Measurements from ENCODE around the gene AIRE. TPM values are rescaled to one million over a fixed set of nuclear protein-coding genes. Genes with fewer than 3 reads are reported as not detected.

AIRE gene
- total RNA-seq, 1 experiment from 2014 or later, result not detected

- peak; percentile 52 for DNase-seq (ENCODE audit: low spot score)
Measured at GRCh38 chr21:44304877-44305293, 19.2 kb downstream of the AIRE start.

- DNase-seq (ENCODE audit: low spot score), result no peak
Measured at GRCh38 chr21:44305691-44306090, 20.0 kb downstream of the AIRE start.

GRCh38 chr21:44306936-44307704, 21.4 kb downstream of the AIRE start:
- DNase-seq (ENCODE audit: low spot score), result no peak

DNA sequence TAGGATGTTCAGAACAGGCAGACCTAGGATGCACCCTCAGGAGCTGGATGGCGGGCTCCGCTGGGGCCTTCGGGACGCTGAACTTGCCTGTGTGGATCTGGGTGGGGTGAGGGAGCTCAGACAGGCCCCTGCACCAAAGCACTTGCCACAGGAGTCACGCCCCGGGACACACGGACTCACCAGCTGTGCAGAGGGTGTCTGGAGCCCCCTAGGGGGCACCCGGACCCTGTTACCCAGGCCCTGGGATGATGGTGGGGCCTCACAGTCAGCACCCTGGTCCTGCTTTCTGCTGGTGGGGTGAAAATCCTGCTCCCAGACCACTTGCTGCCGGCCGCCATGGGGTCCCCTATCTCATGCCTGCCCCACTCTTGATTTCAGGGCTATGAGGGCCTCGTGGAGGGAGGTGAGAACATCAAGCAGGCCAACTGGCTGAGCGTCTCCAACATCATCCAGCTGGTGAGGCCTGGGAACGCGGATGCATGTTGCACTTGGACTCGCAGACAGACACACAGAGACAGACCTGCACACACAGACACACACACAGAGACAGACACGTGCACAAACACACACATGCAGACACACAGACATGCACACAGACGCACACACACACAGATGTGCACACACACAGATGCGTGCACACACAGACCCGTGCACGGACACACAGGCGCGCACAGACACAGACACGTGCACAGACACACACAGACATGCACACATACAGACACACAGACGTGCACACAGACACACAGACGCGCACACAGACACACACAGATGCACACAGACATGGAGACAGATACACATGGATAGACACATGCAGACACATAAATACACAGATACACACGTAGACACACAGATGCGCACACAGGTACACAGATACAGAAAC, 25.2 kb downstream of the AIRE start:
- DNase-seq (ENCODE audit: low spot score), result no peak

DNA sequence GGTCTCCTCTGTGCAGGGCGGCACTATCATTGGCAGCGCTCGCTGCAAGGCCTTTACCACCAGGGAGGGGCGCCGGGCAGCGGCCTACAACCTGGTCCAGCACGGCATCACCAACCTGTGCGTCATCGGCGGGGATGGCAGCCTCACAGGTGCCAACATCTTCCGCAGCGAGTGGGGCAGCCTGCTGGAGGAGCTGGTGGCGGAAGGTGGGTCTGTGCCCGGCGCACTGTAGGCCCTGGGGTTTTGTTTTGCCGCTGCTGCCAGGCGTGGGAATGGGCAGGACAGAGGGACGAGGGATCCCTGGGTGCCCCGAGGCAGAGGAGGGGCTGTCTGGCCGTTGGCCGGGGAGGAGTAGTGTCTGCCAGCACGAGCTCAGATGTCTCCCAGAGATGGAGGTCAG, 26.4 kb downstream of the AIRE start:
- DNase-seq (ENCODE audit: low spot score), result no peak

DNA sequence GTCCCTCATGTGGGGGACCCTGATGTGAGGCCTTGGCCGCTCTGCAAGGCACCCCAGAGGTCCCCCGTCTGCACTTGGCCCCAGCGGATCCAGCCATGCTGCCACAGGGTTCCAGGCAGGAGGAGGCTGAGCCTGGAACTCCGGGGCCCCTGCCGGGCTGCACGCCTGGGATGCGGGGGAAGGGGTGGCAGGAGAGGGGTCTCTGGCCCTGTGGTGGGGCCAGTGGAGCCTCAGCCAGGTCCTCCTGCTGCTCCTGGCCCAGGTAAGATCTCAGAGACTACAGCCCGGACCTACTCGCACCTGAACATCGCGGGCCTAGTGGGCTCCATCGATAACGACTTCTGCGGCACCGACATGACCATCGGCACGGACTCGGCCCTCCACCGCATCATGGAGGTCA, 27.0 kb downstream of the AIRE start:
- DNase-seq (ENCODE audit: low spot score), result no peak

GRCh38 chr21:44313451-44313850, 27.8 kb downstream of the AIRE start:
- DNase-seq (ENCODE audit: low spot score), result no peak

DNA sequence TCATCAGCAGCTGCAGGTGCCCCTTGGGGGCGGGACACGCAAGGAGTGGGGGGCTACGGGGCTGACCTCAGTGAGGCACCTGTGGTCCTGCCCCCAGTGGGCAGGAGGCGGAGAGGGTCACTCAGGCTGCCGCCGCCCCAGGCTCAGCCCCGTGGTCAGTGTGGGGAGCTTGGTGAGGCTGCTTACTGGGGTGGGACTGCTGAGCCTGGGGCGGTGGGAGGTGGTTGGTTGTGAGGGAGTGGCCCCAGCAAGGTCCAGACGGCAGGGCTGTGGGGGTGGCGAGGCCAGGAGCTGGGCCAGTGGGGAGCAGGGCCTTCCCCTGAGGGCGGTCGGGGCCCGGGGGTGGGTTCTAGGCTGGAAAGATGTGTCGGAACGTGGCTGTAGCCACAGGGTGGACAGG, 28.5 kb downstream of the AIRE start:
- no peak for DNase-seq (ENCODE audit: low spot score)

- no peak for DNase-seq (ENCODE audit: low spot score)
Measured at GRCh38 chr21:44314561-44314960, 28.9 kb downstream of the AIRE start.

- no peak for DNase-seq (ENCODE audit: low spot score)
Measured at GRCh38 chr21:44315691-44316203, 30.1 kb downstream of the AIRE start.

DNA sequence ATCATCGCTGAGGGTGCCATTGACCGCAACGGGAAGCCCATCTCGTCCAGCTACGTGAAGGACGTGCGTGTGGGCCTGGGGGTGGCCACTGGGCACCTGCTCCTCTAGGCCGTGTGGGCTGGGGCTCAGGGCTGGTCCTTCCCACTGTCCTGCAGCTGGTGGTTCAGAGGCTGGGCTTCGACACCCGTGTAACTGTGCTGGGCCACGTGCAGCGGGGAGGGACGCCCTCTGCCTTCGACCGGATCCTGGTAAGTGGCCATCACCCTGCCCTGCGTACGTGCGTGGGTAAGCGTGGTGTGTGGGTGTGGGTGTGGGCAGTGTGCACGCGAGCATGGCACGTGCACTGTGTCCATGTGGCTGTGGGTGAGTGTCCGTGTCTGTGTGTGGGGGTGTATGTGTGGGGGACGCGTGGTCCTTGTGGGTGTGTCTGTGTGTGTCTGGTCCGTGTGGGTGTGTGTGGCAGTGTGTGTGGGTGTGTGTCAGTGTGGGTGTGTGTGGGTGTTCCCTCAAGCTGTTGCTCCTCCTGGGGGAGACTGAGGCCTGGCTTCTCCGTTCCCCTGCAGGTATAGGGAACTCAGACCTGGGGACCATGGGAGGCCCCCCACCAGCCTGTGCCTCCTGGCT, 30.7 kb downstream of the AIRE start:
- no peak for DNase-seq (ENCODE audit: low spot score)

DNA sequence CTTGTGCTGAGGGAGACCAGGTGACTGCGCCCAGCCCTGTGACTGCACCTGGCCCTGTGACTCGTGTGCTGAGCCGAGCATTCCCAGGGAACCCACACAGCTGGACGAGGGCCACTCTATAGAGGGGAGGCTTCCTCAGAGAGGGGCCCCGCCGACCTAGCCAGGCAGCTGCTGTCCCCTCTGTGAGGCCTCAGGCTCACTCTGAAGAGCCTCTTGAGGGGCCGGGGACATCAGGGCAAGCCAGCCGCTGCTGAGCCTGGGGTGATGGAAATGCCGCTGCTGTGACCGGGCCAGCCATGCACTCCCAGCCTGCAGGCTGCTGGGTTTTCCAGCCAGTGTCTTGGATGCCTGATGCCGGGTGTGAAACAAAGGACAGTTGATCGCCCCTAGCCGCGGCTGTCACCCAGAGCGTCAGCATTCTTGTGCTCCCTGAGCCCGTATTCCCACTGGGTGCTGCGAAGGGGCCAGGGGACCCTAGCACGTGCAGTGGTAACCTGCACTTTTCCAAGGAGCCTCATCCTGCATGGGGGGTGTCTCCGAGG, 31.6 kb downstream of the AIRE start:
- DNase-seq (ENCODE audit: low spot score), result no peak

- no peak for DNase-seq (ENCODE audit: low spot score)
Measured at GRCh38 chr21:44317871-44318270, 32.2 kb downstream of the AIRE start.

DNA sequence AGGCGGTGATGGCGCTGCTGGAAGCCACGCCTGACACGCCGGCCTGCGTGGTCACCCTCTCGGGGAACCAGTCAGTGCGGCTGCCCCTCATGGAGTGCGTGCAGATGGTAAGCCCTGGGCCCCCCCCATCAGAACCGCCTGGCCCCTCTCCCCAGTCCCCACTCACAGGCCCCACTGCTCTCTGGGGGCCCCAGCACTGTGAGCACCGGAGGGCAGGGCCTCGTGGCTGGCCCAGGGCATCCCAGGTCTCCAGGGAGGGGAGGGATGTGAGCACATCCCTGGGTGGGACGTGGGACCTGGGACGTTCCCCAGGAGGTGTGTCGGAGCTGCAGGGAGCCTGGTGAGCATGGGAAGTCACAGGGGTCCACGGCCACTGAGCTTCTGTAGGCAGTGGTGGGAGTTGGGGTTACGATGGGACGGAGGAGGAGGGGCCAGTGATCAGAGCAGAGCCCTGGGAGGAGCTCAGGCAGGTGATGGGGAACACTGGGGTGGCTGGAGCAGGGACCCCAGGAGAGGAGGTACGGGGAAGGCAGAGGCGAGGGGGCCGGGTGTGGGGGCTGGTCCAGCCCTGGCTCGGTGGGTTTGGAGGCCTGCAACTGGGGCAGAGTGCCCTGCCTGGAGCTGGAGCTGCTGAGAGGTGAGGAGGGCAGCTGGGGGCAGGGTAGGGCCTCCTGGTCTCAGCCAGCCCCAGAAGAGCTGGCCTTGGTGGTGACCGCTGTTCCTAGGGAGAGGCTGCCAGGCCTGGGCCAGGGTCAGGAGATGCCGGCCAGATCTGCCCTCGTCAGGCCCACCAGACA, 33.0 kb downstream of the AIRE start:
- no peak for DNase-seq (ENCODE audit: low spot score)

GRCh38 chr21:44319407-44320065, 33.9 kb downstream of the AIRE start:
- no peak for DNase-seq (ENCODE audit: low spot score)

GRCh38 chr21:44320847-44321246, 35.2 kb downstream of the AIRE start:
- DNase-seq (ENCODE audit: low spot score), result no peak

GRCh38 chr21:44321846-44322450, 36.3 kb downstream of the AIRE start:
- no peak for DNase-seq (ENCODE audit: low spot score)

- no peak for DNase-seq (ENCODE audit: low spot score)
Measured at GRCh38 chr21:44322621-44323325, 37.1 kb downstream of the AIRE start.

- DNase-seq (ENCODE audit: low spot score), result no peak
Measured at GRCh38 chr21:44323591-44323990, 37.9 kb downstream of the AIRE start.

All from A172 (cell line).